ENCODE measurements around the gene ELAVL3.
"Not testable (repeated sequence)": the region's sequence is repeated elsewhere in the genome, so short reads cannot be mapped to it uniquely, and the experiment has no call there.

- not testable (repeated sequence) for TF ChIP-seq CTCF (IDR thresholded peaks at IDR 0.05; ENCODE audit: borderline replicate concordance, extremely low read depth, low read length, poor library complexity, severe bottlenecking); EZH2 (IDR thresholded peaks at IDR 0.05; ENCODE audit: borderline replicate concordance, low read depth, low read length, severe bottlenecking)
Observed at GRCh38 chr19:11475343-11475742, 5.5 kb downstream of the ELAVL3 start.
